C4-2B (cell line): ENCODE data around the gene PLEKHA8.

ENCODE experiments used
- H3K27ac ChIP-seq: fragments of 450-650 bp; 2 replicates; pipeline ENCODE4 v1.5.1; 2017
- CTCF ChIP-seq: fragments of 450-650 bp; conservative IDR thresholded peaks from 2 replicates; pipeline ENCODE4 v1.5.1; 2017; ENCODE audit warnings: mild to moderate bottlenecking
- ZFX ChIP-seq: fragments of 450-650 bp; IDR thresholded peaks from 2 replicates; pipeline ENCODE4 v1.6.1; 2017

PLEKHA8 gene

GRCh38 chr7:30074422-30075030 lies 46.3 kb downstream of the PLEKHA8 start:
- TF ChIP-seq ZFX, result no peak
- peak; percentile 79 for TF ChIP-seq CTCF
- H3K27ac ChIP-seq, result no peak overlapping the region

GRCh38 chr7:30076411-30076810 lies 48.2 kb downstream of the PLEKHA8 start:
- no peak overlapping the region for H3K27ac ChIP-seq
- TF ChIP-seq CTCF (no peak), ZFX (no peak)

GRCh38 chr7:30078280-30078679 lies 50.1 kb downstream of the PLEKHA8 start:
- H3K27ac ChIP-seq, result no peak overlapping the region
- no peak for TF ChIP-seq CTCF

- H3K27ac ChIP-seq, result no peak overlapping the region
- TF ChIP-seq ZFX, result no peak
- TF ChIP-seq CTCF, result no peak
Observed at GRCh38 chr7:30079880-30080279, 51.7 kb downstream of the PLEKHA8 start.

- no peak overlapping the region for H3K27ac ChIP-seq
- TF ChIP-seq CTCF, result no peak
- TF ChIP-seq ZFX, result no peak
Observed at GRCh38 chr7:30080818-30081217, 52.6 kb downstream of the PLEKHA8 start.

- TF ChIP-seq ZFX (no peak), CTCF (no peak)
- no peak overlapping the region for H3K27ac ChIP-seq
Observed at GRCh38 chr7:30082686-30083085, 54.5 kb downstream of the PLEKHA8 start.

GRCh38 chr7:30083334-30083733 lies 55.1 kb downstream of the PLEKHA8 start:
- TF ChIP-seq ZFX (no peak), CTCF (no peak)

More at GRCh38 chr7:30083334-30083733, 55.1 kb downstream of the PLEKHA8 start:
- H3K27ac ChIP-seq, result no peak overlapping the region
